GM12865 (cell line): Measurements from ENCODE around the gene SPRED3.
"Not testable (repeated sequence)": the region's sequence is repeated elsewhere in the genome, so short reads cannot be mapped to it uniquely, and the experiment has no call there.

Experiments used
- DNase-seq: peaks from one replicate; pipeline ENCODE4 v3.0.0; 2010; ENCODE audit warnings: low read depth
- H3K4me3 ChIP-seq: 2 replicates; pipeline ENCODE4 v1.5.1; 2011; ENCODE audit warnings: mild to moderate bottlenecking, low read depth, low read length, control low read depth
- TF ChIP-seq, protein P1 (sequence below): IDR thresholded peaks from 2 replicates; pipeline ENCODE4 v1.5.1; 2011; ENCODE audit warnings: low read length, control low read depth, low read depth, inconsistent platforms; ENCODE audit not compliant: insufficient read depth; ENCODE audit errors: missing control alignments

SPRED3 gene

GRCh38 chr19:38362076-38362945 is 26.2 kb upstream of the SPRED3 start:
- H3K4me3 ChIP-seq: peak overlapping the region; percentile 53
- TF ChIP-seq, protein P1, sequence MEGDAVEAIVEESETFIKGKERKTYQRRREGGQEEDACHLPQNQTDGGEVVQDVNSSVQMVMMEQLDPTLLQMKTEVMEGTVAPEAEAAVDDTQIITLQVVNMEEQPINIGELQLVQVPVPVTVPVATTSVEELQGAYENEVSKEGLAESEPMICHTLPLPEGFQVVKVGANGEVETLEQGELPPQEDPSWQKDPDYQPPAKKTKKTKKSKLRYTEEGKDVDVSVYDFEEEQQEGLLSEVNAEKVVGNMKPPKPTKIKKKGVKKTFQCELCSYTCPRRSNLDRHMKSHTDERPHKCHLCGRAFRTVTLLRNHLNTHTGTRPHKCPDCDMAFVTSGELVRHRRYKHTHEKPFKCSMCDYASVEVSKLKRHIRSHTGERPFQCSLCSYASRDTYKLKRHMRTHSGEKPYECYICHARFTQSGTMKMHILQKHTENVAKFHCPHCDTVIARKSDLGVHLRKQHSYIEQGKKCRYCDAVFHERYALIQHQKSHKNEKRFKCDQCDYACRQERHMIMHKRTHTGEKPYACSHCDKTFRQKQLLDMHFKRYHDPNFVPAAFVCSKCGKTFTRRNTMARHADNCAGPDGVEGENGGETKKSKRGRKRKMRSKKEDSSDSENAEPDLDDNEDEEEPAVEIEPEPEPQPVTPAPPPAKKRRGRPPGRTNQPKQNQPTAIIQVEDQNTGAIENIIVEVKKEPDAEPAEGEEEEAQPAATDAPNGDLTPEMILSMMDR: no peak
- peak; percentile 80 for DNase-seq

DNA sequence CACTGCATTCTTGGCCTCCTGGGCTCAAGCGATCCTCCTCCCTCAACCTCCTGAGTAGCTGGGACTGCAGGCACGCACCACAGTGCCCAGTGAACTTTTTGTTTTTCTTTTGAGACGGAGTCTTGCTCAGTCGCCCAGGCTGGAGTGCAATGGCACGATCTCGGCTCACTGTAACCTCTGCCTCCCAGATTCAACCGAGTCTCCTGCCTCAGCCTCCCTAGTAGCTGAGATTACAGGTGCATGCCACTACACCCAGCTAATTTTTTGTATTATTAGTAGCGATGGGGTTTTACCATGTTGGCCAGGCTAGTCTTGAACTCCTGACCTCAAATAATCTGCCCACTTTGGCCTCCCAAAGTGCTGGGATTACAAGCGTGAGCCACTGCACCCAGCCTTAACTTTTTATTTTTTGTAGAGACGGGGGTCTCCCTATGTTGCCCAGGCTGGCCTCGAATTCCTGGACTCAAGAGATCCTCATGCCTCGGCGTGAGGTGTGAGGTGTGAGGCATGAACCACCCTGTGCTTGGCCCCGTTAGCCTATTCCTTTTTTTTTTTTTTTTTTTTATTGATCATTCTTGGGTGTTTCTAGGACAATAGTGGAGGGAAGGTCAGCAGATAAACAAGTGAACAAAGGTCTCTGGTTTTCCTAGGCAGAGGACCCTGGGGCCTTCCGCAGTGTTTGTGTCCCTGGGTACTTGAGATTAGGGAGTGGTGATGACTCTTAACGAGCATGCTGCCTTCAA is 25.4 kb upstream of the SPRED3 start:
- H3K4me3 ChIP-seq: peak overlapping the region; percentile 53
- DNase-seq: not testable (repeated sequence)

DNA sequence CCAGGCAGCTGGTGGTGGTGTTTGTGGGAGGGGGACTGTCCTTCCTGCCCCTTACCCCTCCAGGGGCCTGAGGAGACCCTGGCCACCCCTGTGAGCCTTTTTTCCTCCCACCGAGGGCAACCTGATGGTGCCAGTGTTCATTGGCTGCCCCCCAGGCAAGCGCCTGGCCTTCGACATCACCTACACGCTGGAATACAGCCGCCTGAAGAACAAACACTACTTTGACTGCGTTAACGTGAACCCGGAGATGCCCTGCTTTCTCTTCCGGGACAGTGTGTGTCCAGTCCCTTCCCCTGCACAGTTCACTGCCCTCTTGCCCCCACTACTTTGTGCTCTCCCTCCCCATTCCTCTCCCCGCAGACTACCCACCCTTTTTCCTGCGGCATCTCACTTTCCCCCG is 21.5 kb upstream of the SPRED3 start:
- H3K4me3 ChIP-seq: no peak overlapping the region
- TF ChIP-seq, protein P1: no peak
- no peak for DNase-seq

DNA sequence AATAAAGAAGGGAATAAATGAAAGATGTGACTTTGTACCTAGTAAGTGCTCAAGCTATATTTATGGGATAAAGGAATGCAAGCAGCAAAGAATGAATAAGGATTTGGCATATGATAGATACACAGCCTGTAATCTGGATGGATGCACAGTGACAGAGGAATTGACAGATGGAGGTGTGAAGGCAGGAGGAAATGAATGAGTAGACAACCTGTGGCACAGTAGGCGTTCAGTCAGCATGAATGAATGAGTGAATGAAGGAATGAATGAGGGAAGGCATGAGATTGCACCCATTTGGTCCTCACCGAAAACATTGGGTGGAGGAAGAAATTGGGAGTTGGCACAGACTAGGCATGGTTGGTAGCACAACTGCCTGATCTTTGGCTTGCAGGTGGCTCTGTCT is 18.9 kb upstream of the SPRED3 start:
- TF ChIP-seq, protein P1: no peak
- H3K4me3 ChIP-seq: no peak overlapping the region
- no peak for DNase-seq

DNA sequence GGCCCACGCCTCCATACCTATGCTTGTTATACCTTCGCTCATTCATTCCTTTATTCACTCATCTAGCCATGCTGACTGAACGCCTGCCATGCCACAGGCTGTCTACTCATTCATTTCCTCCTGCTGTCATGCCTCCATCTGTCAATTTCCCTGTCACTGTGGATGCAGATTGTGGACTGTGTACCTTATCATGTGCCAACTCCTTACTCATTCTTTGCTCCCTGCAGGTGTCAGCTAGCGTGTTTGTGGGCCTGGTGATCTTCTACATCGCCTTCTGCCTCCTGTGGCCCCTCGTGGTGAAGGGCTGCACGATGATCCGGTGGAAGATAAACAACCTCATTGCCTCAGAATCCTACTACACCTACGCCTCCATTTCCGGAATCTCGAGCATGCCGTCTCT is 18.2 kb upstream of the SPRED3 start:
- no peak overlapping the region for H3K4me3 ChIP-seq
- TF ChIP-seq, protein P1: no peak
- DNase-seq: no peak

GRCh38 chr19:38371081-38371480 is 17.4 kb upstream of the SPRED3 start:
- TF ChIP-seq, protein P1: no peak
- no peak for DNase-seq
- no peak overlapping the region for H3K4me3 ChIP-seq

DNA sequence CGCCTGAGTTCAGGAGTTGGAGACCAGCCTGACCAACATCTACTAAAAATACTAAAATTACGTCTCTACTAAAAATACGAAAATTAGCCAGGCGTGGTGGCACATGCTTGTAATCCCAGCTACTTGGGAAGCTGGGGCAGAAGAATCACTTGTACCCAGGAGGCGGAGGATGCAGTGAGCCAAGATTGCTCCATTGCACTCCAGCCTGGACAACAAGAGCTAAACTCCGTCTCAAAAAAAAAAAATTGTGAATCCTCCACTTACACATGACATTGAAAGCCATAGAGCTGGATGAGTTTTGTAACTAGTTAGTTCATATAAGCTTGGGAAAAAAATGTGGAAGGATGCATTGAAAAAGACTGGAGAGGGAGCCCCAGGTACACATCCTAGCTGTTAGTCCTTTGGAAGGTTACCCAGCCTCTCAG is 14.6 kb upstream of the SPRED3 start:
- TF ChIP-seq, protein P1: no peak
- no peak for DNase-seq
- peak overlapping the region; percentile 61 for H3K4me3 ChIP-seq
